H1 (cell line): ENCODE results near the gene POLD4. TPM values are rescaled to one million over a fixed set of nuclear protein-coding genes. Genes with fewer than 3 reads are reported as not detected.

Experiments used
- CTCF ChIA-PET: fragments of 300-600 bp; sonication (Branson Sonifier 250); formaldehyde crosslinking; loops from one replicate; lab custom pipeline; 2021; ENCODE audit not compliant: partially characterized antibody; lab: Charles Lee
- POLR2A ChIA-PET: fragments of 300-600 bp; sonication (Branson Sonifier 250); formaldehyde crosslinking; loops from one replicate; lab custom pipeline; 2021; ENCODE audit warnings: inconsistent platforms; ENCODE audit not compliant: partially characterized antibody; lab: Charles Lee
- DNase-seq, 2 experiments: peaks; one replicate each; pipeline versions ENCODE4 v3.0.0 to v3.0.0-alpha.2; 2010 to 2022; ENCODE audit warnings: low spot score in 2 of 2, low read depth in 1 of 2, mixed read lengths in 1 of 2
- FAIRE-seq: peaks from 2 replicates; lab custom pipeline; 2011; peaks lifted over from hg19 to GRCh38; lab: Jason Lieb, UNC
- H2AFZ ChIP-seq: 2 replicates; pipeline ENCODE4 v1.8.1; 2012; ENCODE audit warnings: low read length, inconsistent platforms
- H2AK5ac ChIP-seq: 2 replicates; pipeline ENCODE4 v1.6.1; 2013; ENCODE audit warnings: low read depth, low read length
- H2BK120ac ChIP-seq: replicated peaks from 2 replicates; pipeline ENCODE3; 2013; ENCODE audit warnings: low read depth, low read length, inconsistent platforms
- H2BK12ac ChIP-seq: 2 replicates; pipeline ENCODE4 v1.6.1; 2013; ENCODE audit warnings: low read depth, low read length
- H2BK15ac ChIP-seq: 2 replicates; pipeline ENCODE4 v1.6.1; 2013; ENCODE audit warnings: low read length
- H2BK20ac ChIP-seq: 2 replicates; pipeline ENCODE4 v1.6.1; 2013; ENCODE audit warnings: low read length
- H2BK5ac ChIP-seq: 2 replicates; pipeline ENCODE4 v1.6.1; 2013; ENCODE audit warnings: low read depth, low read length
- H3K14ac ChIP-seq: 2 replicates; pipeline ENCODE4 v1.6.1; 2013; ENCODE audit warnings: inconsistent platforms; ENCODE audit not compliant: insufficient read length
- H3K18ac ChIP-seq: 2 replicates; pipeline ENCODE4 v1.6.1; 2013; ENCODE audit warnings: low read length; ENCODE audit errors: extremely low read depth
- H3K23ac ChIP-seq: 2 replicates; pipeline ENCODE4 v1.6.1; 2013; ENCODE audit warnings: inconsistent platforms; ENCODE audit not compliant: insufficient read length
- H3K23me2 ChIP-seq: 2 replicates; pipeline ENCODE4 v1.6.1; 2013; ENCODE audit warnings: low read depth, low read length
- H3K27ac ChIP-seq: 2 replicates; pipeline ENCODE4 v1.6.1; 2011; ENCODE audit warnings: low read depth, low read length, inconsistent platforms
- H3K27me3 ChIP-seq, 4 experiments: replicated peaks in 1 of 4; 1 replicate in 1 of 4; 2 replicates in 3 of 4; pipeline versions ENCODE4 v1.6.1 to v1.8.1; 2011 to 2013; ENCODE audit warnings: low read length in 3 of 4, mild to moderate bottlenecking in 3 of 4, inconsistent platforms in 2 of 4, mixed read lengths in 2 of 4, moderate library complexity in 1 of 4; ENCODE audit not compliant: control insufficient read depth in 3 of 4, insufficient read depth in 3 of 4; ENCODE audit errors: extremely low read depth in 1 of 4
- H3K36me3 ChIP-seq, 4 experiments: 2 replicates each; pipeline versions ENCODE4 v1.6.1 to v1.8.1; 2011 to 2013; ENCODE audit warnings: mild to moderate bottlenecking in 4 of 4, low read length in 3 of 4, moderate library complexity in 2 of 4, control low read depth in 1 of 4, inconsistent platforms in 1 of 4; ENCODE audit not compliant: insufficient read depth in 4 of 4, control insufficient read depth in 2 of 4
- H3K4ac ChIP-seq: replicated peaks from 2 replicates; pipeline ENCODE3; 2013; ENCODE audit warnings: low read length, low read depth, mixed read lengths, inconsistent platforms; ENCODE audit not compliant: insufficient read length
- H3K4me1 ChIP-seq, 4 experiments: replicated peaks in 1 of 4; 1 replicate in 1 of 4; 2 replicates in 3 of 4; pipeline versions ENCODE4 v1.6.1 to v1.8.1; 2011 to 2013; ENCODE audit warnings: low read length in 3 of 4, inconsistent platforms in 2 of 4, mixed read lengths in 1 of 4; ENCODE audit not compliant: insufficient read depth in 4 of 4, control insufficient read depth in 3 of 4
- H3K4me2 ChIP-seq, 2 experiments: 2 replicates each; pipeline versions ENCODE4 v1.6.1 to v1.8.1; 2011 to 2013; ENCODE audit warnings: low read depth in 2 of 2, low read length in 2 of 2, control low read depth in 1 of 2, inconsistent platforms in 1 of 2, mild to moderate bottlenecking in 1 of 2; ENCODE audit not compliant: insufficient read depth in 1 of 2
- H3K4me3 ChIP-seq, 4 experiments: fragments of 200-600, 300-600 bp in 1 of 4; sonication (generic), shearing (Covaris generic), sonication (Bioruptor Twin) in 1 of 4; 2 replicates each; pipeline versions ENCODE4 v1.5.1 to v1.8.1; 2011 to 2016; ENCODE audit warnings: low read length in 4 of 4, low read depth in 3 of 4, control low read depth in 2 of 4, inconsistent platforms in 2 of 4, mild to moderate bottlenecking in 2 of 4, mixed read lengths in 1 of 4, moderate library complexity in 1 of 4; ENCODE audit not compliant: insufficient read depth in 2 of 4; ENCODE audit errors: extremely low read depth in 1 of 4
- H3K56ac ChIP-seq: replicated peaks from 2 replicates; pipeline ENCODE3; 2013; ENCODE audit warnings: low read depth, mild to moderate bottlenecking, mixed read lengths, low read length, inconsistent platforms; ENCODE audit not compliant: insufficient read length
- H3K79me1 ChIP-seq: 2 replicates; pipeline ENCODE4 v1.6.1; 2013; ENCODE audit warnings: low read depth, low read length, control low read depth
- H3K79me2 ChIP-seq, 2 experiments: 2 replicates each; pipeline versions ENCODE4 v1.6.1 to v1.8.1; 2012 to 2013; ENCODE audit warnings: low read length in 2 of 2, mild to moderate bottlenecking in 2 of 2, inconsistent platforms in 1 of 2; ENCODE audit not compliant: insufficient read depth in 2 of 2, control insufficient read depth in 1 of 2
- H3K9ac ChIP-seq, 4 experiments: replicated peaks in 1 of 4; 1 replicate in 1 of 4; 2 replicates in 3 of 4; pipeline versions ENCODE4 v1.6.1 to v1.8.1; 2011 to 2013; ENCODE audit warnings: low read depth in 3 of 4, low read length in 3 of 4, control low read depth in 2 of 4, mild to moderate bottlenecking in 2 of 4, moderate library complexity in 2 of 4, inconsistent platforms in 1 of 4; ENCODE audit errors: extremely low read depth in 1 of 4
- H3K9me3 ChIP-seq, 2 experiments: 2 replicates each; pipeline versions ENCODE4 v1.6.1 to v1.8.1; 2012 to 2013; ENCODE audit warnings: mild to moderate bottlenecking in 2 of 2, moderate library complexity in 2 of 2, control low read depth in 1 of 2, inconsistent platforms in 1 of 2, low read depth in 1 of 2, low read length in 1 of 2, mixed read lengths in 1 of 2; ENCODE audit not compliant: insufficient read depth in 2 of 2
- H4K20me1 ChIP-seq, 2 experiments: replicated peaks in 1 of 2; 2 replicates each; pipeline versions ENCODE3 to v1.8.1; 2011 to 2013; ENCODE audit warnings: inconsistent platforms in 2 of 2, low read length in 2 of 2, mild to moderate bottlenecking in 1 of 2; ENCODE audit not compliant: insufficient read depth in 2 of 2, control insufficient read depth in 1 of 2
- H4K5ac ChIP-seq: 2 replicates; pipeline ENCODE4 v1.6.1; 2013; ENCODE audit warnings: low read length, low read depth, mixed read lengths, inconsistent platforms; ENCODE audit not compliant: insufficient read length
- H4K8ac ChIP-seq: 2 replicates; pipeline ENCODE4 v1.8.0; 2013; ENCODE audit warnings: mild to moderate bottlenecking, moderate library complexity, low read length, inconsistent platforms; ENCODE audit not compliant: insufficient read depth; ENCODE audit errors: extremely low read depth
- H4K91ac ChIP-seq: replicated peaks from 2 replicates; pipeline ENCODE3; 2013; ENCODE audit warnings: low read length, mixed read lengths, inconsistent platforms; ENCODE audit not compliant: insufficient read length
- CTCF ChIP-seq, 3 experiments: IDR thresholded peaks; 1 replicate in 2 of 3; 2 replicates in 1 of 3; pipeline versions ENCODE4 v1.5.1 to v1.6.1; 2011; ENCODE audit warnings: low read length in 3 of 3, mild to moderate bottlenecking in 3 of 3, inconsistent platforms in 2 of 3, low read depth in 1 of 3, moderate library complexity in 1 of 3; ENCODE audit not compliant: insufficient read depth in 1 of 3; ENCODE audit errors: control extremely low read depth in 1 of 3
- TAF1 ChIP-seq: IDR thresholded peaks from 2 replicates; pipeline ENCODE4 v1.6.1; 2011; ENCODE audit warnings: mild to moderate bottlenecking, low read depth, low read length
- WGBS, 2 experiments: shearing (Covaris generic) in 1 of 2; methylation state at CpG; one replicate each; pipeline versions ENCODE4 v1.1.6 to v1.1.7; 2013 to 2015; ENCODE audit warnings: low lambda C conversion rate in 2 of 2, mixed read lengths in 2 of 2, inconsistent platforms in 1 of 2, low coverage in 1 of 2, missing lambda C conversion rate in 1 of 2; ENCODE audit not compliant: insufficient replicate concordance in 2 of 2, insufficient coverage in 1 of 2, insufficient read length in 1 of 2; ENCODE audit errors: extremely low coverage in 1 of 2, missing lambda C conversion rate in 1 of 2; 5-methylcytosine and 5-hydroxymethylcytosine counted together
- polyA plus RNA-seq, 7 experiments: library from polyadenylated mRNA; depleted of rRNA in 3 of 7; stranded (reverse) in 5 of 7; unstranded in 2 of 7; fragments of >200 nt in 5 of 7; fragments of 200-250 nt in 2 of 7; gene quantifications; 1 replicate in 5 of 7; 2 replicates in 1 of 7; 4 replicates in 1 of 7; pipeline versions ENCODE4 v1.2.1 to v1.2.3, GENCODE V29; 2011 to 2013; ENCODE audit warnings: missing spikeins in 2 of 7, mixed read lengths in 2 of 7
- total RNA-seq: library from RNA; stranded (reverse); fragmentation: NEBNext Ultra II Directional; extraction: Animal tissue kit (Norgen Biotek cat#: 25700); gene quantifications from 2 replicates; pipeline ENCODE4 v1.2.1, GENCODE V29; 2021

Gene POLD4
- total and polyA plus RNA-seq, 2 of the 8 experiments (the other 6 are each of a cell fraction or from before 2014, with no cell fraction given) = 21.2 to 46.7 TPM

- Histone ChIP-seq H3K4me2 (no peak overlapping the region), H3K23me2 (no peaks in the 10 kb centered on the region), H2AFZ (no peak overlapping the region), H3K4ac (no peak overlapping the region), H3K14ac (no peak overlapping the region), H3K79me2 (no peaks in the 10 kb centered on the region), H3K27ac (no peak overlapping the region), H2BK5ac (no peak overlapping the region), H3K4me1 (no peaks in the 10 kb centered on the region; a peak in 1 of 7 replicates), H4K91ac (no peak overlapping the region), H2BK120ac (no peak overlapping the region), H2AK5ac (no peak overlapping the region), H2BK12ac (no peak overlapping the region), H3K18ac (no peak overlapping the region), H3K27me3 (no peaks in the 10 kb centered on the region; a peak in 1 of 7 replicates), H3K79me1 (no peaks in the 10 kb centered on the region), H3K23ac (no peak overlapping the region), H2BK15ac (no peak overlapping the region), H3K36me3 (peaks cover 0 to 4% (median 0%) of the 10 kb centered on the region in 4 experiments; a peak in 2 of 8 replicates), H3K4me3 (no peak overlapping the region), H3K9me3 (no peaks in the 10 kb centered on the region), H3K9ac (no peak overlapping the region)
- FAIRE-seq (no peak), DNase-seq (no peak)
- WGBS, 2 experiments = 89% methylated on average over 14 of the region's 15 CpGs; no CpG with 5 or more reads in 1 of the 2 experiments
- POLR2A ChIA-PET = interaction anchor here (0.5 to 1.4 kb wide), 3 partner anchors 11 to 407 kb away, joined by 3 to 4 read pairs (median 3); no protein-coding TSS in a partner anchor
- CTCF ChIA-PET = interaction anchor here (0.7 to 2.1 kb wide), 11 partner anchors 10 to 1148 kb away, joined by 3 to 7 read pairs (median 4); partner anchors contain the start of gene ANKRD13D
- peak in 2 of 3 experiments; percentile 21 to 23; a peak in 2 of 4 replicates for TF ChIP-seq CTCF (IDR thresholded peaks at IDR 0.05; ENCODE audit: control extremely low read depth in 1 of 3, insufficient read depth in 1 of 3, low read depth in 1 of 3, low read length in 3 of 3)
- TF ChIP-seq TAF1 = no peak
- TF ChIP-seq, all 59 proteins: peak for 1
- Histone ChIP-seq H4K5ac (no peak overlapping the region), H4K20me1 (peaks cover 0 to 2% of the 10 kb centered on the region in 2 experiments), H2BK20ac (no peak overlapping the region), H4K8ac (no peak overlapping the region), H3K56ac (no peak overlapping the region)
Observed at GRCh38 chr11:67311556-67312082, 41.7 kb downstream of the POLD4 start.
